Ascending aorta (tissue), 2 donors: ENCODE results near the gene MAGOH. TPM values are rescaled to one million over a fixed set of nuclear protein-coding genes. Genes with fewer than 3 reads are reported as not detected.

Experiments
- DNase-seq, 2 donors: peaks; one replicate each; pipeline ENCODE4 v3.0.0-alpha.2; 2019; ENCODE audit warnings: low spot score in 2 of 2
- H3K27ac ChIP-seq, 2 donors: fragments of 200-600 bp; sonication (generic); one replicate each; pipeline ENCODE4 v1.5.1; 2016 to 2017; ENCODE audit warnings: mild to moderate bottlenecking in 1 of 2
- H3K27me3 ChIP-seq: fragments of 200-600 bp; sonication (generic); one replicate; pipeline ENCODE4 v1.5.1; 2017
- H3K36me3 ChIP-seq, 2 donors: fragments of 200-600 bp; sonication (generic); one replicate each; pipeline ENCODE4 v1.5.1; 2016
- H3K4me1 ChIP-seq, 2 donors: fragments of 200-600 bp; sonication (generic); one replicate each; pipeline ENCODE4 v1.5.1; 2016 to 2017; ENCODE audit warnings: mild to moderate bottlenecking in 1 of 2
- H3K4me3 ChIP-seq, 2 donors: fragments of 200-600 bp; sonication (generic); one replicate each; pipeline ENCODE4 v1.5.1; 2016 to 2017; ENCODE audit warnings: mild to moderate bottlenecking in 1 of 2
- H3K9me3 ChIP-seq, 2 donors: fragments of 200-600 bp; sonication (generic); one replicate each; pipeline ENCODE4 v1.5.1; 2016
- intact Hi-C: fragments of 100-400 bp; cut with DNase I; formaldehyde crosslinking; loops from one replicate; pipeline ENCODE4 v1.15.1; 2023
- total RNA-seq: library from RNA; depleted of rRNA; stranded (reverse); fragments of >200 nt; gene quantifications from one replicate; pipeline ENCODE4 v1.1.0, GENCODE V29; 2016
- TF ChIP-seq, protein P1 (sequence below), 3 experiments: fragments of 200-600 bp in 2 of 3; fragments of 450-650 bp in 1 of 3; sonication (generic) in 2 of 3; IDR thresholded peaks; one replicate each; pipeline ENCODE4 v1.5.1; 2016 to 2019; ENCODE audit warnings: antibody characterized with exemption in 3 of 3, mild to moderate bottlenecking in 1 of 3, moderate library complexity in 1 of 3

Gene MAGOH
- total RNA-seq, 1 donor from 2014 or later, result 10.9 TPM

DNA sequence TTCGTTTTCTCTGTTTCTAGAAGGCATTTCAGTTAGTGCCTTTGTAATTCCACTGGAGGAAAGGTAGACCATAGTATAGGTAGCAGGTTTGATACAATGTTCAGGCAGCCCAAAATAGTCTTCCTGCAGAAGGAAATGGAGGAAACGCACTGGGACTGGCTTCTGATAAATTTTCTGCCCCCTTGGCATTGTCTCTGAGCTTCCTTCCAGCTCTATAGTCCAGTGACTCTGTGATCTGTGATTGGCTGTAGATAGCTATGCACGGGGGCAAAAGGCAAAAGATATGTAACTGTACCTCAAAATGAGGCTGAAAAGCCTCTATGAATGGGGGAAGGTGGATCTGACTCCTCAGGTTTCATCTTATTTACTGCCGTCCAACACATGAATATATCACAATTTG, 5.8 kb upstream of the MAGOH start:
- intact Hi-C loops, result no loop called here
- Histone ChIP-seq H3K9me3 (no peaks in the 10 kb centered on the region), H3K4me3 (no peak overlapping the region), H3K4me1 (no peaks in the 10 kb centered on the region), H3K36me3 (no peaks in the 10 kb centered on the region), H3K27ac (no peak overlapping the region), H3K27me3 (no peaks in the 10 kb centered on the region)
- TF ChIP-seq, protein P1, sequence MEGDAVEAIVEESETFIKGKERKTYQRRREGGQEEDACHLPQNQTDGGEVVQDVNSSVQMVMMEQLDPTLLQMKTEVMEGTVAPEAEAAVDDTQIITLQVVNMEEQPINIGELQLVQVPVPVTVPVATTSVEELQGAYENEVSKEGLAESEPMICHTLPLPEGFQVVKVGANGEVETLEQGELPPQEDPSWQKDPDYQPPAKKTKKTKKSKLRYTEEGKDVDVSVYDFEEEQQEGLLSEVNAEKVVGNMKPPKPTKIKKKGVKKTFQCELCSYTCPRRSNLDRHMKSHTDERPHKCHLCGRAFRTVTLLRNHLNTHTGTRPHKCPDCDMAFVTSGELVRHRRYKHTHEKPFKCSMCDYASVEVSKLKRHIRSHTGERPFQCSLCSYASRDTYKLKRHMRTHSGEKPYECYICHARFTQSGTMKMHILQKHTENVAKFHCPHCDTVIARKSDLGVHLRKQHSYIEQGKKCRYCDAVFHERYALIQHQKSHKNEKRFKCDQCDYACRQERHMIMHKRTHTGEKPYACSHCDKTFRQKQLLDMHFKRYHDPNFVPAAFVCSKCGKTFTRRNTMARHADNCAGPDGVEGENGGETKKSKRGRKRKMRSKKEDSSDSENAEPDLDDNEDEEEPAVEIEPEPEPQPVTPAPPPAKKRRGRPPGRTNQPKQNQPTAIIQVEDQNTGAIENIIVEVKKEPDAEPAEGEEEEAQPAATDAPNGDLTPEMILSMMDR (IDR thresholded peaks at IDR 0.05), result no peak
- no peak for DNase-seq

DNA sequence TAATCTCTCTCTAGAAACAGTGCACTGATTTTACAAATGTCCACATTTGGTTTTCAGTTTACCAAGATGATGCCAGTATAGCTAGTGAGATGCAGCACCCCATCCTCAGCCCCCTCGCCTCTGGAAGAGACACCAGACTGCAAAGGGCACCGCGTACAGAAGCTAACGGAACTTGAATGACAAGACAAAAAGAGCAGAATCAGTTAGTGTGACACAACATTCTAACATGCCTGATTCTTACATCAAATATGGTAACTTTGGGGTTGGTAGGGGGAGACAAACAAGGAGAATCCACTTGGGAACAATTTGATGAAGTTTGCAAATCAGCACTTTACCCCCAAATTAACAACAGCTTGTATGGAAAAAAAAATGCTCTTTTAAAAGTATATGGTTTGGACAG, 4.1 kb upstream of the MAGOH start:
- no peak for DNase-seq
- H3K4me1 ChIP-seq, result peaks cover under 1 to 6% of the 10 kb centered on the region in 2 donors
- H3K4me3 ChIP-seq, result no peak overlapping the region
- H3K27ac ChIP-seq, result no peak overlapping the region
- intact Hi-C loops, result no loop called here
- H3K27me3 ChIP-seq, result no peaks in the 10 kb centered on the region
- H3K36me3 ChIP-seq, result no peaks in the 10 kb centered on the region
- TF ChIP-seq, protein P1 (IDR thresholded peaks at IDR 0.05), result no peak
- no peaks in the 10 kb centered on the region for H3K9me3 ChIP-seq

GRCh38 chr1:53241828-53242227, 3.5 kb upstream of the MAGOH start:
- intact Hi-C loops, result no loop called here
- DNase-seq, result no peak
- Histone ChIP-seq H3K36me3 (no peaks in the 10 kb centered on the region), H3K27me3 (no peaks in the 10 kb centered on the region), H3K4me1 (peaks cover 5 to 12% of the 10 kb centered on the region in 2 donors), H3K9me3 (no peaks in the 10 kb centered on the region), H3K27ac (no peak overlapping the region), H3K4me3 (no peak overlapping the region)
- TF ChIP-seq, protein P1 (IDR thresholded peaks at IDR 0.05), result no peak

DNA sequence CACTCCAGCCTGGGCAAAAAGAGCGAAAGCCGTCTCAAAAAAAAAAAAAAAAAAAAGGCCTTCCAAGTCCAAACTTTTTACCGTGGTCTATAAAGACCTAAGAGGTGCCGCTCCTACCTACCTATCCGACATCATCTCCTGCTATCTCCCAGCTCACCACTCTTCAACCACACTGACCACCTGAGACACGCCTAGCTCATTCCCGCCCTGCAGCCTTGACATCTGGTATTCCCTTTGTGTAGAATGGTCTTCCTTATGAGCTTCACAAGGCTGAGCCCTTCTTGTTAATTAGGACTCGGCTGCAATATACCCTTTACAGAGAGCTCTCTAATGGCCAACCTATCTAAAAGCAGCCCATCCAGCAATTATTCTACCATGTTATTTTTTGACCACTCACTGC, 680 bp downstream of the MAGOH start:
- no peaks in the 10 kb centered on the region for H3K9me3 ChIP-seq
- peak overlapping the region; percentile 76 to 91 for H3K4me3 ChIP-seq
- no peaks in the 10 kb centered on the region for H3K27me3 ChIP-seq
- intact Hi-C loops, result loop anchor here (1.0 kb wide), 3 partner anchors 17 to 89 kb away; partner anchors contain the start of gene CZIB
- H3K36me3 ChIP-seq, result peaks cover 28 to 36% of the 10 kb centered on the region in 2 donors
- peak overlapping the region; percentile 65 to 71 for H3K27ac ChIP-seq
- no peak for DNase-seq
- peaks cover 5 to 18% of the 10 kb centered on the region in 2 donors for H3K4me1 ChIP-seq
- TF ChIP-seq, protein P1 (IDR thresholded peaks at IDR 0.05), result no peak

DNA sequence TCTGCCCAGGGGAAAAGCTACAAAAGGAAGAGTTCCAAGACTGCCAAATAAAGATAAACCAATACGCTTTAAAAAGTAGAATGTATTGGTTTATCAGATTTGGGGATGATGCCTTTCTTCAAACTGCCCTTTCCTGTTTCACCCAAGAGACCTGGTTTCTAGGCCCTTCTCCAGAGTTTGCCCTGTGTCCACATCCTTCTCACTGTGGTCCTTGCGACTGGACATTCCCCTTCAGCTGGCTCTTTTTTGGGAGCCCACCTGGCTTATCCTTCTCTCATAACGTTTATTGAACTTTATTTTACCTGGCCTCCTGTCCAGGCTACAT, 17.4 kb downstream of the MAGOH start:
- H3K36me3 ChIP-seq, result peaks cover 3 to 7% of the 10 kb centered on the region in 2 donors
- H3K9me3 ChIP-seq, result no peaks in the 10 kb centered on the region
- DNase-seq, result no peak
- peak overlapping the region; percentile 91 to 98 for H3K27ac ChIP-seq
- peak overlapping the region; percentile 72 to 88 for H3K4me3 ChIP-seq
- peaks cover 3 to 12% of the 10 kb centered on the region in 2 donors for H3K4me1 ChIP-seq
- TF ChIP-seq, protein P1 (IDR thresholded peaks at IDR 0.05), result no peak
- intact Hi-C loops, result loop anchor here (1.0 to 10.0 kb wide), 4 partner anchors 17 to 1544 kb away; partner anchors contain the start of genes CPT2, MAGOH and PARS2
- no peaks in the 10 kb centered on the region for H3K27me3 ChIP-seq
